HepG2 (cell line): ENCODE data around the gene BRAT1. TPM values are rescaled to one million over a fixed set of nuclear protein-coding genes. Genes with fewer than 3 reads are reported as not detected.

Experiments
- ATAC-seq: fragments of 200-7000 bp; cut with Tn5 transposase; 3 replicates; pipeline ENCODE4 v1.9.1; 2020; ENCODE audit warnings: mild to moderate bottlenecking, moderate library complexity
- BruUV-seq: library from RNA; stranded (reverse); fragments of 400-500 nt; replicated peaks from 2 replicates; lab custom pipeline; 2021; lab: Mats Ljungman, UMichigan
- CTCF ChIA-PET: fragments of 300-600 bp; formaldehyde crosslinking; extraction: SDS; loops from one replicate; lab custom pipeline; 2021; ENCODE audit warnings: low total read pairs, inconsistent platforms, low intra/inter-chr PET ratio; lab: Yijun Ruan, JAX
- POLR2A ChIA-PET: fragments of 350-600 bp; sonication (Branson Sonifier 250); formaldehyde crosslinking; loops from one replicate; lab custom pipeline; 2020; ENCODE audit warnings: antibody characterized with exemption, inconsistent platforms; lab: Yijun Ruan, JAX
- DNase-seq: peaks from one replicate; pipeline ENCODE4 v3.0.0-alpha.2; 2015; ENCODE audit warnings: low spot score
- FAIRE-seq: peaks from 3 replicates; lab custom pipeline; 2011; peaks lifted over from hg19 to GRCh38; lab: Jason Lieb, UNC
- H2AFZ ChIP-seq: one replicate; pipeline ENCODE4 v1.6.1; 2011; ENCODE audit warnings: low read length, inconsistent platforms
- H3K27ac ChIP-seq: fragments of 300-600 bp; 3 replicates; pipeline ENCODE4 v1.8.0; 2011; ENCODE audit warnings: mixed run types, mild to moderate bottlenecking, mixed read lengths, low read length, inconsistent platforms; ENCODE audit not compliant: insufficient read depth; ENCODE audit errors: extremely low read length
- H3K27me3 ChIP-seq, 2 experiments: fragments of 200-600 bp in 1 of 2; 2 replicates in 1 of 2; 3 replicates in 1 of 2; pipeline versions ENCODE4 v1.6.0 to v1.8.0; 2011; ENCODE audit warnings: low read length in 2 of 2, mild to moderate bottlenecking in 2 of 2, moderate library complexity in 2 of 2, inconsistent platforms in 1 of 2; ENCODE audit not compliant: insufficient read depth in 2 of 2, control insufficient read depth in 1 of 2
- H3K36me3 ChIP-seq, 2 experiments: fragments of 200-600 bp in 1 of 2; replicated peaks in 1 of 2; 2 replicates in 1 of 2; 3 replicates in 1 of 2; pipeline versions ENCODE4 v1.5.1 to v1.8.0; 2011; ENCODE audit warnings: low read length in 2 of 2, inconsistent platforms in 1 of 2; ENCODE audit not compliant: insufficient read depth in 2 of 2, control insufficient read depth in 1 of 2
- H3K4me1 ChIP-seq: 2 replicates; pipeline ENCODE4 v1.5.1; 2012; ENCODE audit warnings: low read length, inconsistent platforms; ENCODE audit not compliant: insufficient read depth
- H3K4me2 ChIP-seq: 2 replicates; pipeline ENCODE4 v1.6.0; 2011; ENCODE audit warnings: low read depth, low read length, inconsistent platforms
- H3K4me3 ChIP-seq, 3 experiments: fragments of 200-600 bp in 1 of 3; sonication (generic), shearing (Covaris generic) in 1 of 3; replicated peaks in 1 of 3; 2 replicates each; pipeline ENCODE4 v1.5.1; 2011 to 2016; ENCODE audit warnings: low read length in 3 of 3, inconsistent platforms in 2 of 3, low read depth in 2 of 3, mild to moderate bottlenecking in 2 of 3, control low read depth in 1 of 3, mixed read lengths in 1 of 3; ENCODE audit not compliant: insufficient read depth in 1 of 3
- H3K79me2 ChIP-seq: one replicate; pipeline ENCODE4 v1.6.1; 2011; ENCODE audit warnings: low read length, inconsistent platforms; ENCODE audit not compliant: insufficient read depth
- H3K9ac ChIP-seq: 2 replicates; pipeline ENCODE4 v1.6.0; 2011; ENCODE audit warnings: mild to moderate bottlenecking, low read depth, low read length, inconsistent platforms; ENCODE audit not compliant: insufficient read depth
- H3K9me3 ChIP-seq: 2 replicates; pipeline ENCODE4 v1.5.1; 2012; ENCODE audit warnings: mild to moderate bottlenecking, low read length
- H4K20me1 ChIP-seq: 2 replicates; pipeline ENCODE4 v1.6.0; 2011; ENCODE audit warnings: inconsistent platforms, mild to moderate bottlenecking, low read length, moderate library complexity; ENCODE audit not compliant: insufficient read depth
- MTERF4 ChIP-seq: sonication (generic); formaldehyde crosslinking; IDR thresholded peaks from 2 replicates; pipeline ENCODE4 v1.8.0; 2023; ENCODE audit warnings: mild to moderate bottlenecking, missing genetic modification reagents
- NFE2 ChIP-seq: sonication (generic); formaldehyde crosslinking; IDR thresholded peaks from 2 replicates; pipeline ENCODE4 v1.4.0; 2020; ENCODE audit warnings: missing genetic modification reagents
- PRDM10 ChIP-seq: sonication (generic); formaldehyde crosslinking; IDR thresholded peaks from 2 replicates; pipeline ENCODE4 v1.4.0; 2020; ENCODE audit warnings: low read depth, missing genetic modification reagents
- TGIF2 ChIP-seq: IDR thresholded peaks from 2 replicates; pipeline ENCODE4 v1.6.1; 2016; ENCODE audit warnings: control low read depth, missing compliant biosample characterization
- ZNF232 ChIP-seq: sonication (generic); formaldehyde crosslinking; IDR thresholded peaks from 2 replicates; pipeline ENCODE4 v1.4.0; 2020; ENCODE audit warnings: missing genetic modification reagents, borderline replicate concordance
- ZNF3 ChIP-seq: IDR thresholded peaks from 2 replicates; pipeline ENCODE4 v1.7.0; 2017; ENCODE audit warnings: inconsistent platforms
- ZNF512B ChIP-seq: sonication (generic); formaldehyde crosslinking; IDR thresholded peaks from 2 replicates; pipeline ENCODE4 v1.5.1; 2020; ENCODE audit warnings: missing genetic modification reagents, mild to moderate bottlenecking, borderline replicate concordance
- ZNF768 ChIP-seq: sonication (generic); formaldehyde crosslinking; IDR thresholded peaks from 2 replicates; pipeline ENCODE4 v1.4.0; 2020; ENCODE audit warnings: missing genetic modification reagents
- WGBS: methylation state at CpG from one replicate; pipeline ENCODE4 v1.1.6; 2017; ENCODE audit warnings: low lambda C conversion rate; 5-methylcytosine and 5-hydroxymethylcytosine counted together
- in situ Hi-C: cut with HindIII; loops from 2 replicates; pipeline ENCODE4 v1.10.0; 2017; ENCODE audit warnings: low pct_unique_long_range_greater_than_20kb; ENCODE audit not compliant: extremely low pct_ligation_motif_present
- intact Hi-C: fragments of 100-400 bp; cut with micrococcal nuclease; formaldehyde crosslinking; loops from one replicate; pipeline ENCODE4 v1.10.0; 2022; ENCODE audit not compliant: unreplicated experiment
- polyA plus RNA-seq, 8 experiments: library from polyadenylated mRNA; depleted of rRNA in 3 of 8; stranded (reverse) in 7 of 8; unstranded in 1 of 8; fragments of >200 nt; fragmentation: Illumina TruSeq in 4 of 8; extraction: Trizol in 4 of 8; gene quantifications; 2 replicates each; pipeline versions ENCODE4 v1.2.1 to v1.2.3, GENCODE V29; 2011 to 2016; ENCODE audit warnings: low read depth in 4 of 8, missing spikeins in 1 of 8, mixed read lengths in 1 of 8; ENCODE audit not compliant: insufficient read depth in 1 of 8
- total RNA-seq, 5 experiments: library from RNA; depleted of rRNA; stranded (reverse); fragments of >200 nt; fragmentation: Illumina TruSeq; extraction: Trizol; gene quantifications; 2 replicates each; pipeline ENCODE4 v1.2.3, GENCODE V29; 2016; ENCODE audit warnings: low read depth in 1 of 5

Gene BRAT1
- total and polyA plus RNA-seq, 2 of the 13 experiments (the other 11 are each of a cell fraction or from before 2014, with no cell fraction given), result 10.2 to 20.3 TPM

GRCh38 chr7:2503056-2503941, 52.0 kb downstream of the BRAT1 start:
- Histone ChIP-seq H3K4me2 (no peak overlapping the region), H4K20me1 (no peaks in the 10 kb centered on the region), H3K36me3 (no peaks in the 10 kb centered on the region), H3K4me3 (no peak overlapping the region), H2AFZ (no peak overlapping the region), H3K79me2 (no peaks in the 10 kb centered on the region), H3K9me3 (no peaks in the 10 kb centered on the region), H3K4me1 (peaks cover 10% of the 10 kb centered on the region), H3K27ac (no peak overlapping the region), H3K9ac (no peak overlapping the region), H3K27me3 (peaks cover 12 to 86% of the 10 kb centered on the region in 2 experiments)
- no peak for ATAC-seq
- no TSS peak for BruUV-seq
- POLR2A ChIA-PET, result no interaction called here
- DNase-seq, result no peak
- intact Hi-C loops (no loop called here), in situ Hi-C loops (no loop called here)
- TF ChIP-seq ZNF232 (no peak), ZNF768 (CRISPR knock-in tag) (peak; percentile 94)
- 73% methylated on average over 10 of the region's 25 CpGs for WGBS
- CTCF ChIA-PET, result no interaction called here
- no peak for FAIRE-seq

- 26% methylated on average over 10 of the region's 13 CpGs for WGBS
- BruUV-seq, result no TSS peak
- in situ Hi-C loops (no loop called here), intact Hi-C loops (no loop called here)
- Histone ChIP-seq H3K27ac (no peak overlapping the region), H4K20me1 (no peaks in the 10 kb centered on the region), H3K4me3 (no peak overlapping the region), H3K27me3 (peaks cover 9 to 86% of the 10 kb centered on the region in 2 experiments), H3K4me2 (no peak overlapping the region), H3K79me2 (no peaks in the 10 kb centered on the region), H3K9ac (no peak overlapping the region), H3K4me1 (peaks cover 3% of the 10 kb centered on the region; the same call in 1 of the 2 replicates), H3K9me3 (no peaks in the 10 kb centered on the region), H3K36me3 (no peaks in the 10 kb centered on the region), H2AFZ (no peak overlapping the region)
- no peak for FAIRE-seq
- ATAC-seq, result no peak
- POLR2A ChIA-PET, result no interaction called here
- no peak for DNase-seq
- CTCF ChIA-PET, result no interaction called here
- TF ChIP-seq NFE2 (CRISPR knock-in tag) (no peak), ZNF512B (no peak), MTERF4 (CRISPR knock-in tag) (no peak), TGIF2 (no peak), PRDM10 (CRISPR knock-in tag) (no peak), ZNF3 (CRISPR knock-in tag) (no peak)
Measured at GRCh38 chr7:2502647-2502966, 52.7 kb downstream of the BRAT1 start.
